T-helper 1 cell treated with Interleukin-12 subunit alpha and Interleukin-12 subunit beta and Interleukin-4 antibody, amounts not matched to agents 30 ng/mL and 1 ng/mL, for 36 hours (primary cell): Measurements from ENCODE around the gene WDFY4. TPM values are rescaled to one million over a fixed set of nuclear protein-coding genes. Genes with fewer than 3 reads are reported as not detected.

ENCODE experiments used
- intact Hi-C: fragments of 100-400 bp; cut with micrococcal nuclease; formaldehyde crosslinking; loops from one replicate; pipeline ENCODE4 v1.15.1; 2024
- total RNA-seq: library from RNA; stranded (reverse); gene quantifications from 2 replicates; pipeline ENCODE4 v1.2.3, GENCODE V29; 2022

WDFY4 gene
- total RNA-seq, 1 donor from 2014 or later = 0.29 TPM

DNA sequence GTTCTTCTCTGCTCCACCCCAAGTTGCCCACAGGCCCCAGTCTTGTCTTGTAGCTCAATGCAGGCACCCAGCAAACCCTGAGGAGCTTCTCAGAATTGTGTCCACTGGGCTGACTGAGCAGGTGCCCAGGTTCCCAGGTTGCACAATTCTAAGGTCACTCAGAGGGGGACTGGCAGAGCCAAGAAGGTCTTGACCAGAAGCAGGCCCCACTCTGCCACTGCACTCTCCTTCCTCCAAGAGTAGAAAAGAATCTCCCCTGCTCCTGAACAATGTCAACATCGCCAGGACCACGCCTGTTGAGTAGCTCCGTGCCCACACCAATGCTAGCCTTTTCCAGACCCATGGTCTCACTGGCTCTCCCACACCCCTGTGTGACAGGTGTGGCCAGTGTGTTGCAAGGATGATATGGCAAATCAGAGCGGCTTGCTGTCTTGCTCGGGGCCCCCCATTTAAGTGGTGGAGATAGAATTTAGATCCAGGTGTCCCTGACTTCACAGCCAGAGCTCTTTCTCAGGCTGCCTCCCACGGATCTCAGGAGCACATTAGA, 254.4 kb downstream of the WDFY4 start:
- intact Hi-C loops = no loop called here

DNA sequence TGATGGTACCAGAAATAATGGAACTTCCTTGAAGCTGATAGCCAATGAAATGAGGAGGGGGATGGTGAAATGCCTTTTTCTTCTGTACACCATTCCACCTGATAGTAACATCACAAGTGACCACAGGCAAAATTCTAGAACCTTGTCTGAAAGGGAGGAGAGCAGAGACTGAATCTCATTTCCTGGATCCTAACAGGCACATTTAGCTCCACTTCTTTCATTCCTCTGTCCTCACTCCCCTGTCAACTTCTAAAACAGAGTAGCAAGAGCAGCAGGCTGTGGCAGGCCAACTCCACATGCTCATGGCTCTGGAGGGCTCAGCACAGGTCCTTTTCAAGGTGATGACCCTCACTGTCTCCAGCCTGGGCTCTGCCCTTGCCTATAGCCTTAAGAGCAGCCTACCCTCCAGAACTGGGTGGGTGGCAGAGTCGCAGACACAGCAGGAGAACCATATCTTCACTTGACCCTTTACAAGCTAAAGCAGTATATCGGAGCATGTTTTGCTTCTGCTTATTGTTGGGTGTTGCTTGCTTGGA, 255.2 kb downstream of the WDFY4 start, which contains the start of gene LRRC18:
LRRC18 (minus strand) TSS at position 51 of the 536 bp plus-strand sequence. CDS start 25,685 bp downstream, outside the sequence.
- intact Hi-C loops = no loop called here

- intact Hi-C loops = no loop called here
Measured at GRCh38 chr10:48940372-48940771, 255.7 kb downstream of the WDFY4 start.

- intact Hi-C loops = no loop called here
Measured at GRCh38 chr10:48940958-48941357, 256.3 kb downstream of the WDFY4 start.

DNA sequence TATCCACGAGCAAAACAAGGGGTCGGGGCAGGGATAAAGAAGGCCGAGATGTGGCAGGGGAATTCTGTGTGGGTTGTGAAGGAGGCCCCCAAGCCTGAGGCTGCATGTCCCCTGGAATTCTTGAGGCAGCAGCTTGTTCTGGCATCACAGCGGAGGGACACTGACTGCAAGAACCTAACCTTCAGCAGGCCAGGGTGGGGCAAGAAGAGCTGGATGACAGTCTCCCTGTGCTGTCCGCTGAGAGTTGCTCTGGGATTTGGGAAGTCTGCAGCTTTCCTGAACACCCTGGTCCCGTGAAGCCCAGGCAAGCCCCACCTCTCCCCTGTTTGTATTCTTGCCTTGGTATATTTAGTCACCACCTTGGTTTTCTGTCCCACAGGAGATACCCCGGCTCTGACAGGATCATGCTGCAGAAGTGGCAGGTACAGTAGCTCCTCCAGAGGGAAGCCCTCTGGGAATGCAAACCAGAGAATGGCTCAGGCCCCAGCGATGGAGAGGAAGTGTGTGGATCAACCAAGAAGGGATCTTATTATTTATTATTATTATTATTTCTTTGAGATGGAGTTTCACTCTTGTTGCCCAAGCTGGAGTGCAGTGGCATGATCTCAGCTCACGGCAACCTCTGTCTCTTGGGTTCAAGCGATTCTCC, 256.9 kb downstream of the WDFY4 start:
- intact Hi-C loops = no loop called here

GRCh38 chr10:48943096-48943495, 258.4 kb downstream of the WDFY4 start:
- intact Hi-C loops = no loop called here

- intact Hi-C loops = no loop called here
Measured at GRCh38 chr10:48944171-48944570, 259.5 kb downstream of the WDFY4 start.

- intact Hi-C loops = no loop called here
Measured at GRCh38 chr10:48945441-48946130, 260.9 kb downstream of the WDFY4 start.

GRCh38 chr10:48946332-48946731, 261.7 kb downstream of the WDFY4 start:
- intact Hi-C loops = no loop called here

DNA sequence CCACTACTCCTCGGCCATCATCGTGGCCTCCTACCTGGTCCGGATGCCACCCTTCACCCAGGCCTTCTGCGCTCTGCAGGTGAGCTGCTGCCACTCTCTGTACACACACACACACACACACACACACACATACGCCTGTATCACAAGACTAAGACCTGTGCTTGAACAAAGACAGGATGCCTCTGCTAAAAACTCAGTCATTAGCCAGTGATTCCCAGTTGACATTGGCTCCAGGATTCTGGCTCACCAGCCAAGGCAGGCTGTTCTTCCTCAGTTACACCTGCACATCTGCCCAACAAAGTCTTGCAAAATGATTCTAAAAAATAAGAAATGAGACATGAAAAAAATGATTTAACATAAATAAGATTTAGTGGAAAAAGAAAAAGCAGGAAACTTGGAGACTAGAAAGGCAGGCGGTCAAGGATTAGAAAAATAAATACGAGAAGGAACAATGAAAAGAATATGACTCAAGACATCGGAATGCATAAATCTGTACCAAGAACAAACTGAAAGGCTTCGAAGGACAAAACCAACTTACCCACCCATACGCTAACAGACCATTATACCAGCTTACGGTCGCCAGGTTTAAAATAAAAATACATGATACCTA, 262.3 kb downstream of the WDFY4 start:
- intact Hi-C loops = no loop called here

- intact Hi-C loops = no loop called here
Measured at GRCh38 chr10:48947690-48948469, 263.2 kb downstream of the WDFY4 start.

GRCh38 chr10:48948470-48949037, 263.9 kb downstream of the WDFY4 start:
- intact Hi-C loops = no loop called here

- intact Hi-C loops = no loop called here
Measured at GRCh38 chr10:48951707-48952106, 267.0 kb downstream of the WDFY4 start.

DNA sequence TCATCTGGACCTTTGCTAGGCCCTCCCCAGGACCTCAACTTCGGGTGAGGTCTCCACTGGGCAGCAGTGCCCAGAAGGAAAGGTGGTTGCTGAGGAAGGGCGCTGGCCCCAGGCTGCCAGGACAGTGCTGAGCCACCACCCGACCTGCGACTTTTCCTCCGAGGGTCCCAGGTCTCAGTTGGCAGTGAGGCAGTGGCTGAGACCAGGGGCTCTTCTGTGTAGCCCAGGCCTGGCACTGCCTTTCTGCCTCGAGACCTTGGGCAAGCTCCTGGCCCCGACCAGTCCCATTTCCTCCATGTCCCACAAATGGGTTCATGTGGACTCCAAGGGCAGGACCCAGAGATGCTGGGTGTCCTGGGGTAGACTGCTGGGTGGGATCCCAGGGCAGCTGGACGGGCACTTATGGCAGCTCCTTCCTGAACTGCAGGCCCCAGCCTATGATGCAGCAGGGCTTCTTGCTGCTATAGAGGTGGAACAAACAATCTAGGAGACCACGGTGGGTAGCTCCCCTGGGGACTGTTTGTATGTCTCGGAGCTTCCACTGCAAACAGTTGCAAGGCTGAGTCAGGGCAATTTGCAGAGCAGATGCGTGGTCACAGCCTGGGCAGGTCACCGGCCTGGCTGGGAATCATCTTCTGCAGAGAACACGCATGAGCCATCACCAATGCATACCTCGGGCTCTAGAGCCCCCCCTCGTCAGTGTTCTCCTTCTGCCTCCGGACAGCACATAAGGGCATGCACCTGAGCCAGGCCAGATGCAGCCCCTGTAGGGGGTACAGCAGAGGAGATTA, 272.9 kb downstream of the WDFY4 start:
- intact Hi-C loops = no loop called here

DNA sequence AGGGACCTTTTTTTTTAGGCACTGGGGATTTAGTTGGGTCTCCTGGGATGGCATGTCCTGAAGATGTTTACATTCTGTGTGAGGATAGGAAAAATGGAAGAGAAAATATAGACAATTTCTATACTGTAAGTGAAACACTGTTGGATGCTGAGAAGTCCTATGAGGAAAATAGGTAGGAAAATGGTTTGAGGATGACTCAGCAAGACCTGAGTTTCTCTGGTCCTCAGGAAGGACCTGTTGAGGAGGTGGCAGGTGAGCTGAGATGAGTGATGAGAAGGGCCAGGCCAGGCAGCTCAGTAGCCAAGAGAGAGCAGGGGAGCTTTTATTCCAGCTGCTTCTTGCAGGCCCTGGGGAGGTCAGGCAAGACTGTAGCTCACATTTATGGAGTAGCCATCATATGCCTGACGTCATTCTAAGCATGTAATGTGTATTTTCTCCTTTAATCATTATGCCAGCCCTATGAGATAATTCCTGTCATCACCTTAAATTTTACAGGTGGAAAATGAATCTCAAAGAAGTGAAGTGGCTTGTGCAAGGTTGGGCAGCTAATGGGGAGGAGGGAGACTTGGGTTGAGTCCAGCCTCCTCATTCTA, 274.0 kb downstream of the WDFY4 start:
- intact Hi-C loops = no loop called here

DNA sequence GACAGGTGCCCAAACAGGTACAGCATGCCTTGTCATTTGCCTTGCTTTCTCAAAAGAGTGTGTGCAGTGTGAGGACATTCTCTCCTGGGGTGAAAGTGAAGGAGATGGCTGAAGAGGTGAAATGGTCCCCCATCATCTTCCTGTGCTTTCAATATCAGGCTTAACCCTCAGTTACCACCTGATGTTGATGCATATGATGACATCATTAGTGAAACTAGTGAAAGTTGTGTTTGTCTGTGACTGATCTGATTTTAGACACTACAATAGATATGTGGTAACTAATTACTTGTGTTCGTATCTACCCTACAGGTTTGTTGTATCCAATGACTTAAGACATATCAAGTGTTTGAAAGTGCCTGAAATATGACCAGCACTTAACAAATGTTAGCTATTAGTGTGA, 279.4 kb downstream of the WDFY4 start:
- intact Hi-C loops = no loop called here

DNA sequence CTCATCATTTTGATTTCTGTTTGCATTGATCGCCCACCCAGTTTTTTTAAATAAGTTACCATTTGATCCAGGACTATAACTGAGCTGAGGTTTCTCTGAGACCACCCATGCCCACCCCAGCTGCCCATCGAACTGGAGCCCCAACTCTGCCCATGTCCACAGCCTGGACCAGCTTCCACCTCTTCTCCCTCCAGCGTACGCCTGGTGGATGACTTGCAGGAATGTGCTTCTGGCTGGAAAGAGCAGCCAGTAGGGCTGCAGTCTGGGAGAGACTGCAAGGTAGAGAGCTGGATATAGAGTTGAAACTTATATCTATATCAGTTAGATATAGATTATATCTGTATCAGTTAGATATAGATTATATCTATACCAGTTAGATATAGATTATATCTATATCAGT, 280.8 kb downstream of the WDFY4 start:
- intact Hi-C loops = no loop called here

GRCh38 chr10:48968036-48968435, 283.4 kb downstream of the WDFY4 start:
- intact Hi-C loops = no loop called here

- intact Hi-C loops = no loop called here
Measured at GRCh38 chr10:48970046-48970445, 285.4 kb downstream of the WDFY4 start.

- intact Hi-C loops = no loop called here
Measured at GRCh38 chr10:48970654-48971053, 286.0 kb downstream of the WDFY4 start.
